SH-SY5Y (cell line): Measurements from ENCODE around the gene FMO5.

ENCODE experiments used
- GATA2 ChIP-seq: IDR thresholded peaks from 2 replicates; pipeline ENCODE4 v1.6.1; 2011; ENCODE audit warnings: mild to moderate bottlenecking, low read depth, low read length
- GATA3 ChIP-seq: IDR thresholded peaks from 2 replicates; pipeline ENCODE4 v1.6.1; 2011; ENCODE audit warnings: low read depth, mild to moderate bottlenecking, low read length, moderate library complexity

DNA sequence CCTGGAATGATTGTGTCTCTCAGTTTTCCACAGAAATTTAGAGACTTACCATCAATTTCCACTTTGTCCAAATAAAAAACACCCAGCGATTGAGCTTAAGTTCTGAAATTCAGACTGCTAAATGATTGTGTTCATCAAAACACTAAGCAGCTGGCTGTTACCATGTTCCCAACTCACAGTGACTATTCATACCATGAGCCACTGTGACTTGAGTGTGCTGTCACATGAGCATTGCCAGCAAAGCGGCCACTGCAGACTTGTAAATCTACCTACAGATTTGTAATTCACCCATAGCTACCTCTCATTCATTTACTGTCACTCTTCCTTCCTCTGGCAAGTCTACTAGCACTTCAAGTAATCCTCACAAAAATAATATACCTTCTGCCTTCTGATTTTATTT, 35.6 kb downstream of the FMO5 start:
- no peak for TF ChIP-seq GATA3
- TF ChIP-seq GATA2, result no peak
